PC-3 (cell line): ENCODE data around the gene TAGLN.

Experiments used
- EZH2 ChIP-seq: fragments of 300-600 bp; sonication (generic); IDR thresholded peaks from one replicate; pipeline ENCODE4 v1.6.1; 2017; ENCODE audit warnings: antibody characterized with exemption, mild to moderate bottlenecking, low read length; ENCODE audit not compliant: unreplicated experiment
- EZH2phosphoT487 ChIP-seq: fragments of 300-600 bp; sonication (generic); IDR thresholded peaks from 2 replicates; pipeline ENCODE4 v1.6.1; 2018; ENCODE audit warnings: mild to moderate bottlenecking, antibody characterized with exemption, low read length, borderline replicate concordance
- TF ChIP-seq, protein P1 (sequence below): fragments of 300-600 bp; sonication (generic); conservative IDR thresholded peaks from 2 replicates; pipeline ENCODE4 v1.5.1; 2017; ENCODE audit warnings: antibody characterized with exemption, low read depth, mild to moderate bottlenecking, low read length

DNA sequence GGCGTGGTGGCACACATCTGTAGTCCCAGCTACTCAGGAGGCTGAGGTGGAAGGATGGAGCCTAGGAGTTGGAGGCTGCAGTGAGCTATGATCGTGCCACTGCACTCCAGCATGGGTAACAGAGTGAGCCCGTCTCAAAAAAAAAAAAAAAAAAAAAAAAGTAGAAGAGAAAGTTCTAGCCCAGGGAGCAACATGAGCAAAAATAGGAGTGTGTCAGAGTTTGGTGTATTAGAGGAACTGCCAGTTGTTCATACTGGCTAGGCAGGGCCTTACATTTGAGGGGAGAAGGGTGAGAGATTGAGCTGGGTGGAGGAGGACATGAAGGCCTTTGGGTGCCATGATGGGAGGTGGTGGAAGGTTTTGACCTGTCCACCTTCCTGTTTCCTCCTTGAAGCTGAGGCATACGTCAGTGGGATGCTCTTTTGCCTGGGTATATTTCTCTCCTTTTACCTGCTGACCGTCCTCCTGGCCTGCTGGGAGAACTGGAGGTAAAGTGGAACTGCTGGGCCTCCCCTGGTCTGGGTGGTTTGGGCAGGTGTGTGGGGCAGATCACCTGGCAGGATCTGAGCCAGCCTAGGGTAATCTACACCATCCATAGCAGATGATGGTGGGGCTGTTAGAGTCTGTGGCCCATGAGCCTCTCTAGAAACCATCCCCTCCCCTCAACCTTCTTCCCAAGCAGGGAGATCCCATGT, 13.3 kb upstream of the TAGLN start:
- TF ChIP-seq, protein P1, sequence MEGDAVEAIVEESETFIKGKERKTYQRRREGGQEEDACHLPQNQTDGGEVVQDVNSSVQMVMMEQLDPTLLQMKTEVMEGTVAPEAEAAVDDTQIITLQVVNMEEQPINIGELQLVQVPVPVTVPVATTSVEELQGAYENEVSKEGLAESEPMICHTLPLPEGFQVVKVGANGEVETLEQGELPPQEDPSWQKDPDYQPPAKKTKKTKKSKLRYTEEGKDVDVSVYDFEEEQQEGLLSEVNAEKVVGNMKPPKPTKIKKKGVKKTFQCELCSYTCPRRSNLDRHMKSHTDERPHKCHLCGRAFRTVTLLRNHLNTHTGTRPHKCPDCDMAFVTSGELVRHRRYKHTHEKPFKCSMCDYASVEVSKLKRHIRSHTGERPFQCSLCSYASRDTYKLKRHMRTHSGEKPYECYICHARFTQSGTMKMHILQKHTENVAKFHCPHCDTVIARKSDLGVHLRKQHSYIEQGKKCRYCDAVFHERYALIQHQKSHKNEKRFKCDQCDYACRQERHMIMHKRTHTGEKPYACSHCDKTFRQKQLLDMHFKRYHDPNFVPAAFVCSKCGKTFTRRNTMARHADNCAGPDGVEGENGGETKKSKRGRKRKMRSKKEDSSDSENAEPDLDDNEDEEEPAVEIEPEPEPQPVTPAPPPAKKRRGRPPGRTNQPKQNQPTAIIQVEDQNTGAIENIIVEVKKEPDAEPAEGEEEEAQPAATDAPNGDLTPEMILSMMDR: no peak
- no peak for TF ChIP-seq EZH2phosphoT487
- TF ChIP-seq EZH2: no peak
